ENCODE results near the gene CYP2E1.

DNA sequence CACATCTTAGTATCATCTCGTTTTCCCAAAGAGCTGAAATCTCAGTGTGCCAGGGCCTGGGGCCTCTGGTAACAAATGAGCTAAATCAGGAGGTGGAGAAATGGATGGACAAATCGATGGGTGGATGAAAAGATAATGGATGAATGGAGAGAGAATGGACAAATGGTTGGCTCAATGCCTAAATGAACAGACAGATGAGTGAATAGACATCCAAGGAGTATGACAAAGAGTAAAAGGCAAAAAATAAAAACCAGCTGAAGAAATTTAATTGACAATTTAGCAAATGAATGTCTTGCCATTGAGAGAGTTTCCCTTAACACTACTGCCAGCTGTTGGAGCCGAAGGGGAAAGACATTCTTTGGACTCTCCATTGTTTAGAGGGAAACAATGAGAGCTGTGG, 30.2 kb downstream of the CYP2E1 start:
- TF ChIP-seq EZH2 (IDR thresholded peaks at IDR 0.05; ENCODE audit: insufficient read depth, poor library complexity, severe bottlenecking) (no peak), EZH2phosphoT487 (IDR thresholded peaks at IDR 0.05; ENCODE audit: insufficient read depth, low read depth) (no peak)

All from GM23248 (cell line).